Loucy (cell line): ENCODE results near the gene SUN5.
A peak's percentile ranks its signal among the peaks of the same experiment; 100 is the strongest.
"Not testable (repeated sequence)": the region's sequence is repeated elsewhere in the genome, so short reads cannot be mapped to it uniquely, and the experiment has no call there.

ENCODE experiments used
- H2AFZ ChIP-seq: fragments of 200-600 bp; sonication (generic); 2 replicates; pipeline ENCODE4 v1.6.0; 2016; ENCODE audit warnings: antibody characterized with exemption, mild to moderate bottlenecking, low read length, moderate library complexity
- H3F3A ChIP-seq: fragments of 200-600 bp; 2 replicates; pipeline ENCODE4 v1.6.0; 2016; ENCODE audit warnings: antibody characterized with exemption, low read depth, mild to moderate bottlenecking
- H3K27me3 ChIP-seq: fragments of 200-600 bp; sonication (generic); 2 replicates; pipeline ENCODE4 v1.6.1; 2014; ENCODE audit warnings: low read length, mild to moderate bottlenecking; ENCODE audit not compliant: insufficient read depth, poor library complexity, severe bottlenecking
- H3K36me3 ChIP-seq: fragments of 200-600 bp; sonication (generic); 2 replicates; pipeline ENCODE4 v1.6.1; 2016; ENCODE audit warnings: low read length; ENCODE audit not compliant: insufficient read depth
- H3K4me1 ChIP-seq: fragments of 200-600 bp; sonication (generic); 2 replicates; pipeline ENCODE4 v1.5.1; 2014; ENCODE audit warnings: low read length, mild to moderate bottlenecking; ENCODE audit not compliant: insufficient read depth, poor library complexity, severe bottlenecking
- H3K4me2 ChIP-seq: fragments of 200-600 bp; sonication (generic); 2 replicates; pipeline ENCODE4 v1.6.0; 2014; ENCODE audit warnings: antibody characterized with exemption, low read length, low read depth, mild to moderate bottlenecking; ENCODE audit not compliant: poor library complexity, severe bottlenecking
- H3K4me3 ChIP-seq: fragments of 200-600 bp; sonication (generic); 2 replicates; pipeline ENCODE4 v1.5.1; 2014; ENCODE audit warnings: low read length, mild to moderate bottlenecking, mixed read lengths; ENCODE audit not compliant: poor library complexity, severe bottlenecking
- H3K79me2 ChIP-seq: fragments of 200-600 bp; sonication (generic); 2 replicates; pipeline ENCODE4 v1.6.1; 2014; ENCODE audit warnings: low read length; ENCODE audit not compliant: insufficient read depth
- H3K9ac ChIP-seq: fragments of 200-600 bp; sonication (generic); 2 replicates; pipeline ENCODE4 v1.6.0; 2014; ENCODE audit warnings: mild to moderate bottlenecking, low read depth, low read length, moderate library complexity; ENCODE audit not compliant: poor library complexity, severe bottlenecking
- H3K9me2 ChIP-seq: fragments of 200-600 bp; sonication (generic); replicated peaks from 2 replicates; pipeline ENCODE4 v1.6.1; 2016; ENCODE audit warnings: low read depth, low read length, mixed read lengths
- H3K9me3 ChIP-seq: fragments of 200-600 bp; sonication (generic); 2 replicates; pipeline ENCODE4 v1.6.1; 2014; ENCODE audit warnings: mild to moderate bottlenecking, antibody characterized with exemption, low read length, low read depth; ENCODE audit not compliant: insufficient read depth
- H4K20me1 ChIP-seq: fragments of 200-600 bp; sonication (generic); 2 replicates; pipeline ENCODE4 v1.6.0; 2014; ENCODE audit warnings: antibody characterized with exemption, low read length, mild to moderate bottlenecking; ENCODE audit not compliant: insufficient read depth, poor library complexity, severe bottlenecking
- CTCF ChIP-seq: fragments of 200-600 bp; sonication (generic); conservative IDR thresholded peaks from 2 replicates; pipeline ENCODE4 v1.5.1; 2014; ENCODE audit warnings: mild to moderate bottlenecking, antibody characterized with exemption, low read length
- EZH2phosphoT487 ChIP-seq: fragments of 200-600 bp; IDR thresholded peaks from 2 replicates; pipeline ENCODE4 v1.6.1; 2018; ENCODE audit warnings: antibody characterized with exemption, mild to moderate bottlenecking, moderate library complexity, borderline replicate concordance

Gene SUN5

GRCh38 chr20:32964575-32964974 is 39.7 kb downstream of the SUN5 start:
- Histone ChIP-seq H3K4me1 (peaks cover 47% of the 10 kb centered on the region), H3K4me2 (no peak overlapping the region), H2AFZ (no peak overlapping the region), H3K36me3 (no peaks in the 10 kb centered on the region), H3F3A (no peaks in the 10 kb centered on the region), H3K27me3 (no peaks in the 10 kb centered on the region), H3K9me2 (no peaks in the 10 kb centered on the region), H3K79me2 (no peaks in the 10 kb centered on the region), H3K4me3 (no peak overlapping the region), H3K9ac (no peak overlapping the region), H4K20me1 (no peaks in the 10 kb centered on the region), H3K9me3 (no peaks in the 10 kb centered on the region)
- no peak for TF ChIP-seq EZH2phosphoT487
- no peak for TF ChIP-seq CTCF

GRCh38 chr20:32963176-32963575 is 41.1 kb downstream of the SUN5 start:
- no peaks in the 10 kb centered on the region for H3K9me3 ChIP-seq

GRCh38 chr20:32962646-32963045 is 41.6 kb downstream of the SUN5 start:
- H3K27me3 ChIP-seq, H3K4me3 ChIP-seq, H3K9me3 ChIP-seq, H3K79me2 ChIP-seq, H3K4me2 ChIP-seq, H3K9ac ChIP-seq, H3K9me2 ChIP-seq, H2AFZ ChIP-seq, H4K20me1 ChIP-seq, H3K36me3 ChIP-seq, H3F3A ChIP-seq: not testable (repeated sequence)
- peaks cover 29% of the 10 kb centered on the region for H3K4me1 ChIP-seq

More at GRCh38 chr20:32963176-32963575, 41.1 kb downstream of the SUN5 start:
- no peak for TF ChIP-seq CTCF
- TF ChIP-seq EZH2phosphoT487, result no peak
- Histone ChIP-seq H3K79me2 (no peaks in the 10 kb centered on the region), H3K9me2 (no peaks in the 10 kb centered on the region), H2AFZ (0 out of 2 replicates have a peak overlapping the region, but pooled peaks have one; percentile 10), H3K4me2 (no peak overlapping the region), H4K20me1 (no peaks in the 10 kb centered on the region), H3K4me1 (peaks cover 35% of the 10 kb centered on the region), H3F3A (no peaks in the 10 kb centered on the region), H3K4me3 (no peak overlapping the region), H3K27me3 (no peaks in the 10 kb centered on the region), H3K36me3 (no peaks in the 10 kb centered on the region), H3K9ac (no peak overlapping the region)

GRCh38 chr20:32962053-32962452 is 42.2 kb downstream of the SUN5 start:
- Histone ChIP-seq H3K4me2 (no peak overlapping the region), H3F3A (no peaks in the 10 kb centered on the region), H2AFZ (no peak overlapping the region), H3K9me3 (peaks cover 6% of the 10 kb centered on the region; the same call in 1 of the 2 replicates), H3K79me2 (no peaks in the 10 kb centered on the region), H3K4me3 (no peak overlapping the region), H3K36me3 (no peaks in the 10 kb centered on the region), H3K9ac (no peak overlapping the region), H3K27me3 (no peaks in the 10 kb centered on the region), H3K9me2 (no peaks in the 10 kb centered on the region), H4K20me1 (no peaks in the 10 kb centered on the region), H3K4me1 (peaks cover 23% of the 10 kb centered on the region)
- TF ChIP-seq CTCF (no peak), EZH2phosphoT487 (no peak)
